M059J (cell line): ENCODE results near the gene BCL11B. TPM values are rescaled to one million over a fixed set of nuclear protein-coding genes. Genes with fewer than 3 reads are reported as not detected.
A peak's percentile ranks its signal among the peaks of the same experiment; 100 is the strongest.

Experiments
- DNase-seq: peaks from one replicate; pipeline ENCODE4 v3.0.0-alpha.2; 2012; ENCODE audit warnings: low read depth
- total RNA-seq: library from RNA; depleted of rRNA; stranded (reverse); fragments of >200 nt; shearing (Covaris generic); gene quantifications from 2 replicates; pipeline ENCODE4 v1.2.3, GENCODE V29; 2014; rRNA removed

BCL11B gene
- total RNA-seq, result 0.02 TPM in 1 of 2 replicates, not detected in the other

DNA sequence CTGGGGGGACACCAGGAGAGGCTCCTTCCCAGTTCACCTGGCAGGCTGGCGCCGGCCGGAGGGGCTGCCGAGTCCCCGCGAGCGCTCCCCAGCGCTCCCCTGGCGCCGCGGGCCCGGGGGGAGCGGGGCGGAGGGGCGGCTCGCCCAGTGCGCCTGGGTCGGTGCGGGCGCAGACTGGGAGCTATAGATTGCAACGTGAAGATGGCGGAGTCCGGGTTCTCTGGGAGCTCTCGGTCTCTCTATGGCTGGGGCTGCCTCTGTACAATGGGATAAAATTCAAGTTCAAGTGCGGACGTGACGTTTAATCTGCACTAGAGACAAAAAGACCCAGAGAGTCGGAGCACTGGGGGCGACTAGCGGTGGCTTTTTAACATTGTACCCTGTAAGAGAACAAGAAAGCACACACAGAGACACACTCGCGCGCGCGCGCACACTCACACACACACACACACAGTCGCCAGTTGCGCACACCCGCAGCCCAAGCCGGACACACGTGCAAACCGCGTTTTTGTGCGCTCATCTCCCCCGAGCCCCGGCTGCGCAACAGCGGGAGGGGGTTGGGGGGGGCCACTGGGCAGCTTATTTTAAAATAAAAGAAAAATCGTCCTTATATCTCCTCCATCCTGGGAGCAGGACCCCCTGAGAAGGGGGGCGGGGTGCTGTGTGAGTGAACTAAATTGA lies at the start of gene BCL11B:
Gene BCL11B, minus strand, starts transcription at position 247 of the 681 bp plus-strand sequence. CDS start 979 bp downstream, outside the sequence.
- peak; percentile 72 for DNase-seq

GRCh38 chr14:99321236-99321925 lies 49.4 kb upstream of the BCL11B start:
- no peak for DNase-seq

DNA sequence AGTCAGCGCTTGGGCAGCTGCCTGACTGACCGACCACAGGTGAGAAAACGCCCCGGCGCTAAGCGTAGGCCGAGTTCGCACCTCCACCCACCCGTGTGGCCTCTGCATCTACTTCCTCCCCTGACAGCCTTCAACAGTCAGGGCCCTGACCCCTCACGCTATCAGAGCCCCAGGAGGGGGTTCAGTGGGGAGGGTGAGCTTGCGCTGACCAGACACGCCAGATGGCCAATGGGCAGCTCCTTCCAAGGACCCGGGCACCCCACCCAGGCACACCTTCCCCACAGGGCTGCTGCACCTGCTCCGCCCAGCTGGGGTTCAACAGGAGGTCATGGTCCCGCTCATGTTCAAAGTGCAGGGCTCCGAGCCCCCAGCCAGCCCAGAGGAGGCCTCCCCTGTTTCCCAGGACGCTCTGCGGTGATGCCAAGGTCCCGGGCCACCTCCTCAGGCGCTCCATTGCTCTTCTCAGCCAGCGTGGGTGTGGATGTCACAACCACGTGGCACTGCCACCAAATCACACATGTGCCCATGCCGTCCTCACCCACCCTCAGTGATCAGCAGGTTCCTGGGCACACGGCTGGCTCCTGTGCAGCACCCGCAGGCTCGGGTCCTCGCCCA lies 48.7 kb upstream of the BCL11B start:
- no peak for DNase-seq

DNA sequence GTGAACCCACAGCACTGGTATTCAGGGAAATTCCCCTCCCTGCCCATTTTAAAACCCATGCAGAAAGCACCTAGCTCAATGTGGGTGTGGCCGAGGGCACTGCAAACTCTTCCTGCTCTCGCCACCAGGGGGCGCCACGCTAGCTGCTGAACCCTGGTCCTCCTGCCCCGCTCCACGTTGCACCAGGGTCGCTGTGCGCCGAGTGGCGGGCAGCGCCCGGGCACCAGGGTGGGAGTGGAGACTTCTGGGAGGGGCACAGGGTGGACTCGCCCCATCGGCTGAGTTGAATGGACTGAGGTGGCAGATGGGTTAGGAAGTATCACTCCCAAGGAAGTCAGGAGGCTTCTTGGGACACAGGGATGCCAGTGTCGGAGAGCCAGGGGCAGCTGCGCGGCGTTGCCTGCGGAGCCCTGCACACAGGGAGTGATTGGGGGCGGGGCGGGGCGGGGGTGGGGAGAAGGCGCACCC lies 48.1 kb upstream of the BCL11B start:
- peak; percentile 20 for DNase-seq

GRCh38 chr14:99318959-99319295 lies 46.9 kb upstream of the BCL11B start:
- DNase-seq, result no peak

GRCh38 chr14:99318091-99318958 lies 46.3 kb upstream of the BCL11B start:
- DNase-seq, result no peak

GRCh38 chr14:99317231-99318090 lies 45.5 kb upstream of the BCL11B start:
- DNase-seq, result no peak

GRCh38 chr14:99316281-99317163 lies 44.5 kb upstream of the BCL11B start:
- DNase-seq, result no peak

DNA sequence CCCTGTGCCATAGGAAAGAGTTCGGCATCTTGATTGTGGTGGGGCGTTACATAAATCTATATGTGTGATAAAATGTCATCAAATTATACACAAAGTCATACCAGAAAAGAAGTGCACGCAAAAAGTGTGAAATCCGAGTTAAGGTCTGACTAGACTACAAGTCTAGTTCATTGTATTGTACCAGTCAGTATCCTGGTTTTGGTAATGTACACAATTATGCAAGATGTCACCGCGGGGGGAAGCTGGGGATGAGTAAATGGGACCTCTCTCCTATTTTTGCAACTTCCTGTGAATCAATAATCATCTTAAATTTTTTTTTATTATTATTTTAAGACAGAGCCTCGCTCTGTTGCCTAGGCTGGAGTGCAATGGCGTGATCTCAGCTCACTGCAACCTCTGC lies 43.2 kb upstream of the BCL11B start:
- no peak for DNase-seq

- no peak for DNase-seq
These were observed 42.6 kb upstream of the BCL11B start for GRCh38 chr14:99314623-99315022.

DNA sequence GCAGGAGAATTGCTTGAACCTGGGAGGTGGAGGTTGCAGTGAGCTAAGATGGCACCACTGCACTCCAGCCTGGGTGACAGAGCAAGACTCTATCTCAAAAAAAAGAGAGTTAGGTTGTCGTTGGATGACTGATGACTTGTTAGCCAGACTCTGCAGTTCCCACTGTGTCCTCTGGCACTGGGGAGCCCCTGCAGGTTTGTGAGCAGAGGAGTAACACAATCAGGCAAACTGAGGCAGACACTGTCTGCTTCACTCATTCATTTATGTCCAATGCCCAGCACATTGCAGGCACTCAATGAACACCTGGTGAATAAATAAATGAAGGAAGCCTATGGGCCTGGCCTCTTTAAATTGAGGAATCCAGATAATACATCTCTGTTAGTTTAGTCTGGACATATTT lies 41.2 kb upstream of the BCL11B start:
- no peak for DNase-seq

GRCh38 chr14:99312106-99312505 lies 40.1 kb upstream of the BCL11B start:
- DNase-seq, result no peak

DNA sequence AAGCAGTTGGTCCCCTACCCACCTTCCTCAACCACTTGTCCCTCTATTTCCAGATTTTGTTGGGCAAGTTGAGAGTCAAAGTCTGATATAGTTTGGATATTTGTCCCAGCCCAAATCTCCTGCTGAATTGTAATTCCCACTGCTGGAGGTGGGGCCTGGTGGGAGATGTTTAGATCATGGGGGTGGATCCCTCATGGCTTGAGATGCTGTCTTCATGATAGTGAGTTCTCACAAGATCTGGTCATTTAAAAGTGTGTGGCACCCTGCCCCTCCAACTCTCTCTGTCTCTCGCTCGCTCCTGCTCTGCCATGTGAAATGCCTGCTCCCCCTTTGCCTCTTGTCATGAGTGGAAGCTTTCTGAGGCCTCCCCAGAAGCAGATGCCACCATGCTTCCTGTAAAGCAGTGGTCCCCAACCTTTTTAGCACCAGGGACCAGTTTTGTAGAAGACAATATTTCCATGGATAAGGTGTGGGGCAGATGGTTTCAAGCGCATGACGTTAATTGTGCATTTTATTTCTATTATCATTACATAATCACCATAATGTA lies 37.3 kb upstream of the BCL11B start:
- no peak for DNase-seq

- no peak for DNase-seq
These were observed 32.2 kb upstream of the BCL11B start for GRCh38 chr14:99304208-99304607.

GRCh38 chr14:99300190-99300589 lies 28.2 kb upstream of the BCL11B start:
- DNase-seq, result no peak

- DNase-seq, result no peak
These were observed 24.5 kb upstream of the BCL11B start for GRCh38 chr14:99296517-99296916.

GRCh38 chr14:99289394-99290189 lies 17.6 kb upstream of the BCL11B start:
- no peak for DNase-seq

DNA sequence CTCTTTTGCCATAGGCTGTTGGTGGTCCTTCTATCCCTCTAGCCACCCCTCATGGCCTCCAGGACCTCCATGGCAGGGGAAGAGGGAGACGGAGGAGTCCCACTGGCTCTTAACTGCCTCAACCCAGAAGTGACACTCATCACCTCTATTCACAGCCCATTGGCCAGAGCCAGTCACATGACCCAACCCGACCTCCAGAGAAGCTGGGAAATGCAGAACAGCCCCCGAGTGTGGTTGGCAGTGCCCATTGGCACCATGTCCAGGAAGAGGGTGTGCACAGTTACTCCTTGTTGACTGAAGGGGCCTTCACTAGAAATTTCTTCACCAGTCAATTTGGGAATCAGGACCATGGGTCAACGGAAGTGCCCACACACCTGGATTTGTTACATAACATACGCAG lies 17.0 kb upstream of the BCL11B start:
- no peak for DNase-seq
